Suprapubic skin (tissue), 4 donors: ENCODE measurements around the gene ZCCHC17. TPM values are rescaled to one million over a fixed set of nuclear protein-coding genes. Genes with fewer than 3 reads are reported as not detected.
"Not testable (repeated sequence)": the region's sequence is repeated elsewhere in the genome, so short reads cannot be mapped to it uniquely, and the experiment has no call there.

ENCODE experiments used
- DNase-seq, 2 donors: peaks; one replicate each; pipeline ENCODE4 v3.0.0-alpha.2; 2019; ENCODE audit warnings: low spot score in 2 of 2
- H3K27ac ChIP-seq: fragments of 200-600 bp; sonication (generic); one replicate; pipeline ENCODE4 v1.5.1; 2019
- H3K27me3 ChIP-seq: fragments of 200-600 bp; sonication (generic); one replicate; pipeline ENCODE4 v1.5.1; 2019
- H3K36me3 ChIP-seq: fragments of 200-600 bp; sonication (generic); one replicate; pipeline ENCODE4 v1.5.1; 2019
- H3K4me1 ChIP-seq: fragments of 200-600 bp; sonication (generic); one replicate; pipeline ENCODE4 v1.5.1; 2019
- H3K4me3 ChIP-seq: fragments of 200-600 bp; sonication (generic); one replicate; pipeline ENCODE4 v1.5.1; 2019; ENCODE audit warnings: mild to moderate bottlenecking
- H3K9me3 ChIP-seq: fragments of 200-600 bp; sonication (generic); one replicate; pipeline ENCODE4 v1.5.1; 2019
- EP300 ChIP-seq: sonication (generic); formaldehyde crosslinking; IDR thresholded peaks from one replicate; pipeline ENCODE4 v1.6.1; 2017; ENCODE audit warnings: antibody characterized with exemption
- POLR2A ChIP-seq, 2 donors: fragments of 450-650 bp; IDR thresholded peaks; one replicate each; pipeline ENCODE4 v1.6.1; 2017; ENCODE audit warnings: antibody characterized with exemption in 2 of 2, mild to moderate bottlenecking in 2 of 2, moderate library complexity in 2 of 2
- POLR2AphosphoS5 ChIP-seq, 3 donors: sonication (generic); formaldehyde crosslinking; IDR thresholded peaks; one replicate each; pipeline ENCODE4 v1.6.1; 2017; ENCODE audit warnings: antibody characterized with exemption in 3 of 3
- WGBS: methylation state at CpG from one replicate; pipeline ENCODE4 v1.1.5; 2018; 5-methylcytosine and 5-hydroxymethylcytosine counted together
- total RNA-seq, 4 donors: library from RNA; depleted of rRNA; stranded (reverse); fragments of >200 nt; gene quantifications; one replicate each; pipeline ENCODE4 v1.1.0, GENCODE V29; 2016
- TF ChIP-seq, protein P1 (sequence below), 2 donors: fragments of 200-600 bp in 1 of 2; fragments of 450-650 bp in 1 of 2; sonication (generic) in 1 of 2; IDR thresholded peaks; one replicate each; pipeline ENCODE4 v1.5.1; 2016 to 2019; ENCODE audit warnings: antibody characterized with exemption in 2 of 2, mild to moderate bottlenecking in 1 of 2, moderate library complexity in 1 of 2

Gene ZCCHC17
- total RNA-seq, 4 donors from 2014 or later, result 17.9 to 26.3 (median 23.1) TPM

DNA sequence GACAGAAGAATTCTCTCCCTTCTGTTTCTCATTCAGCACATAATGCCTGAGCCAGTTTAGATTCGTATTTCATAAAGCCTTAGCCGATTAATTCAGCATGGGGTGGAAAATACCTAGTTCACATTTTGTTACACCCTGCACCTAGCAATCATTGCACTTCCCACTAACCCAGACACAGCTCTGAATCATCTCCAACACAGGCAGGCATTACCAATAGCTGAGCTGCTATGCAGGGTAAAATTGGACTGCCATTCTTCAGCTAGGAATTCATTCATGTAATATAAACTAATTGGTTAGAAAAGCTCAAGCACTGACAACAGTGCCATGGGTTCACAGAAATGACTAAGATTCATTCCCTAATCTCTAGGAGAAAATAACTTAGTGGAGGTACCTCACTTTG lies 30.3 kb upstream of the ZCCHC17 start:
- no peak overlapping the region for H3K27ac ChIP-seq
- no peak for DNase-seq
- WGBS, result 69% methylated on average over 2 of the region's 2 CpGs
- no peaks in the 10 kb centered on the region for H3K9me3 ChIP-seq
- no peaks in the 10 kb centered on the region for H3K27me3 ChIP-seq
- TF ChIP-seq, protein P1, sequence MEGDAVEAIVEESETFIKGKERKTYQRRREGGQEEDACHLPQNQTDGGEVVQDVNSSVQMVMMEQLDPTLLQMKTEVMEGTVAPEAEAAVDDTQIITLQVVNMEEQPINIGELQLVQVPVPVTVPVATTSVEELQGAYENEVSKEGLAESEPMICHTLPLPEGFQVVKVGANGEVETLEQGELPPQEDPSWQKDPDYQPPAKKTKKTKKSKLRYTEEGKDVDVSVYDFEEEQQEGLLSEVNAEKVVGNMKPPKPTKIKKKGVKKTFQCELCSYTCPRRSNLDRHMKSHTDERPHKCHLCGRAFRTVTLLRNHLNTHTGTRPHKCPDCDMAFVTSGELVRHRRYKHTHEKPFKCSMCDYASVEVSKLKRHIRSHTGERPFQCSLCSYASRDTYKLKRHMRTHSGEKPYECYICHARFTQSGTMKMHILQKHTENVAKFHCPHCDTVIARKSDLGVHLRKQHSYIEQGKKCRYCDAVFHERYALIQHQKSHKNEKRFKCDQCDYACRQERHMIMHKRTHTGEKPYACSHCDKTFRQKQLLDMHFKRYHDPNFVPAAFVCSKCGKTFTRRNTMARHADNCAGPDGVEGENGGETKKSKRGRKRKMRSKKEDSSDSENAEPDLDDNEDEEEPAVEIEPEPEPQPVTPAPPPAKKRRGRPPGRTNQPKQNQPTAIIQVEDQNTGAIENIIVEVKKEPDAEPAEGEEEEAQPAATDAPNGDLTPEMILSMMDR (IDR thresholded peaks at IDR 0.05), result no peak
- TF ChIP-seq EP300 (no peak), POLR2AphosphoS5 (IDR thresholded peaks at IDR 0.05) (no peak), POLR2A (IDR thresholded peaks at IDR 0.05) (no peak)
- H3K4me3 ChIP-seq, result no peak overlapping the region
- peaks cover 79% of the 10 kb centered on the region for H3K36me3 ChIP-seq
- H3K4me1 ChIP-seq, result peaks cover 9% of the 10 kb centered on the region

DNA sequence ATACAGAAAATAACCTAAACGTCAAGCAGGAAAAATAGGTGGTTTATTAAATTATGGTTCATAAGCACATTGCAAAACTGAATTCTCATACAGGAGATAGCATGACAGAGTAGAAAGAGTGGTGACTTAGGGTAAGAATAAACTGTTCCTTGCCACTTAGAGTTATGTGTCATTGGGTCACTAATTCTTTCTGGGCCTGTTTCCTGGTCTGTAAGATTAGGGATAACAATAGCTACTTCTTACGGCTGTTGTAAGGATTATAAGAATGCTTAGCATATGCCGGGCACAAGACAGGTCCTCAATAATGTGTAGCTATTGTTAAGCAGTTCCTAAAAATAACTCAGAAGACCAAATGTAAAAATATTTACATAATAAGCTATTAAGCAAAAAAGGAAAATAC lies 24.5 kb upstream of the ZCCHC17 start:
- WGBS, result 71% methylated on average over 3 of the region's 3 CpGs
- DNase-seq, result no peak
- TF ChIP-seq EP300, result no peak
- no peak for TF ChIP-seq POLR2AphosphoS5 (IDR thresholded peaks at IDR 0.05)
- no peak for TF ChIP-seq POLR2A (IDR thresholded peaks at IDR 0.05)
- TF ChIP-seq, protein P1 (IDR thresholded peaks at IDR 0.05), result no peak
- Histone ChIP-seq H3K27me3 (no peaks in the 10 kb centered on the region), H3K27ac (no peak overlapping the region), H3K9me3 (no peaks in the 10 kb centered on the region), H3K36me3 (peaks cover 74% of the 10 kb centered on the region), H3K4me3 (no peak overlapping the region), H3K4me1 (peaks cover 2% of the 10 kb centered on the region)

DNA sequence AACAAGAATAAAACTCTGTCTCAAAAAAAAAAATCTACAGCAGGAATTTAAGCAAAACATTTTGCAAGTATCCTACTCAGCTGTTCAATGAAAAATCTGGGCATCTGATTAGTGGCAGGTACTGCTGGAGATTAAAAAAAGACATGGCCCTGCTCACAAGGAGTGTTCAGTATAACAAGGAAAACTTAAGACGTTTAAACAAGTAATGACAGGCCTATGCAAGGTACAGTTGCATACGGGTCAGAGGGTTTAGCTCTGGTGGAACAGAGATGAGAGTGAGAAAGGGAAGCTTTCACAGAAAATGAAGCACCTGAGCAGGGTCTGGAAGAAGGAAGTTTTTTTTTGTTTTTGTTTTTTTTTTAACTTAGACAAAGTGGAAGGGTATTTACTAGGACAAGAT lies 23.2 kb upstream of the ZCCHC17 start:
- no peak for DNase-seq
- no peaks in the 10 kb centered on the region for H3K27me3 ChIP-seq
- peaks cover 2% of the 10 kb centered on the region for H3K4me1 ChIP-seq
- peaks cover 74% of the 10 kb centered on the region for H3K36me3 ChIP-seq
- H3K9me3 ChIP-seq, result no peaks in the 10 kb centered on the region
- no peak overlapping the region for H3K27ac ChIP-seq
- no peak overlapping the region for H3K4me3 ChIP-seq
- 41% methylated on average over 2 of the region's 2 CpGs for WGBS
- TF ChIP-seq POLR2AphosphoS5 (IDR thresholded peaks at IDR 0.05) (no peak), EP300 (no peak), POLR2A (IDR thresholded peaks at IDR 0.05) (no peak)
- TF ChIP-seq, protein P1 (IDR thresholded peaks at IDR 0.05), result no peak

DNA sequence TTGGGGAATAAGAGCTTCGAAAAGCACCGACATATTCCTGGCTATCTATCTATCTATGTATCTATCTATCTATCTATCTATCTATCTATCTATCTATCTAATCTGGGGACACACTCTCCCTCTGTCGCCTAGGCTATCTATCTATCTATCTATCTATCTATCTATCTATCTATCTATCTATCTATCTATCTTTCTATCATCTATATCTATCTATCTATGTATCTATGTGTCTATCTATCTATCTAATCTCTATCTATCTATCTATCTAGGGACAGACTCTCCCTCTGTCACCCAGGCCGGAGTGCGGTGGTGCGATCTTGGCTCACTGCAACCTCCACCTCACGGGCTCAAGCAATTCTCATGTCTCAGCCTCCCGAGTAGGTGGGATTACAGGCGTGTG lies 14.4 kb upstream of the ZCCHC17 start:
- H3K27me3 ChIP-seq, H3K9me3 ChIP-seq, H3K4me1 ChIP-seq, DNase-seq, H3K4me3 ChIP-seq, H3K27ac ChIP-seq: not testable (repeated sequence)
- H3K36me3 ChIP-seq, result peaks cover 78% of the 10 kb centered on the region
- WGBS, result 92% methylated on average over 9 of the region's 9 CpGs

DNA sequence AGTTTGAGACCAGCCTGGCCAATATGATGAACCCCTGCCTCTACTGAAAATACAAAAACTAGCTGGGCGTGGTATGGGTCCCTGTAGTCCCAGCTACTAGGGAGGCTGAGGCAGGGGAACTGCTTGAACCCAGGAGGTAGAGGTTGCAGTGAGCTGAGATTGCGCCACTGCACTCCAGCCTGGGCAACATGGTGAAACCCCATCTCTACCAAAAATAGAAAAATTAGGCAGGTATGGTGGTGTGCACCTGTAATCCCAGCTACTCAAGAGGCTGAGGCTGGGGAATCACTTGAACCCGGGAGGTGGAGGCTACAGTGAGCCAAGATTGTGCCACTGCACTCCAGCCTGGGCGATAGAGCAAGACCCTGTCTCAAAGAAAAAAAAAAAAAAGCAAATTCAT lies 9.0 kb upstream of the ZCCHC17 start:
- H3K9me3 ChIP-seq, H3K4me3 ChIP-seq, DNase-seq, H3K4me1 ChIP-seq, H3K27ac ChIP-seq, H3K27me3 ChIP-seq: not testable (repeated sequence)
- peaks cover 77% of the 10 kb centered on the region for H3K36me3 ChIP-seq
- 96% methylated on average over 4 of the region's 4 CpGs for whole genome bisulfite sequencing

DNA sequence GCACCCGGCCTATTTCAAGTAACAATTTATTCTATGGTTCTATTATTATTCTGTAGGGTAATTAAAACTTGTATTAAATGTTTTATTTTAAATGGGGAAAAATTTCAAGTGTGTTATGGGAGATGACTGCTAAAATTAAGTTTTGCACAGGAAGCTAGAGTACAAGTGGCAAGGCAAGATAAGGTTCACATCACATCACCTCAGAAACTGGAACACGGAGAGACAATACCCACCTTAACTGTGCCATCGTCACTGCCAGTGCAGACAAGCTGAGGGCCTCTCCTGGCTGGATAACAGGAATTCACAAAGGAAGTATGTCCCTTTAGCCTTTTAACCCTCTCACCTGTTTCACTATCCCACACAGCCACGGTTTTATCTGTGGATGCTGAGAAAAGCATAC lies 7.8 kb upstream of the ZCCHC17 start:
- no peak overlapping the region for H3K27ac ChIP-seq
- H3K9me3 ChIP-seq, result no peaks in the 10 kb centered on the region
- no peak for TF ChIP-seq POLR2AphosphoS5 (IDR thresholded peaks at IDR 0.05)
- TF ChIP-seq, protein P1 (IDR thresholded peaks at IDR 0.05), result no peak
- H3K36me3 ChIP-seq, result peaks cover 79% of the 10 kb centered on the region
- H3K4me1 ChIP-seq, result no peaks in the 10 kb centered on the region
- DNase-seq, result no peak
- H3K27me3 ChIP-seq, result no peaks in the 10 kb centered on the region
- WGBS, result 78% methylated on average over 4 of the region's 4 CpGs
- H3K4me3 ChIP-seq, result no peak overlapping the region
